GM18951 (cell line): ENCODE measurements around the gene UGGT1.

Experiments used
- POLR2A ChIP-seq: IDR thresholded peaks from 4 replicates; pipeline ENCODE4 v1.6.1; 2011; ENCODE audit warnings: mild to moderate bottlenecking; ENCODE audit not compliant: insufficient read length, insufficient read depth; ENCODE audit errors: extremely low read depth
- in situ Hi-C: fragments of 300-500 bp; cut with MboI; formaldehyde crosslinking; loops from one replicate; pipeline ENCODE4 v1.12.0; 2022; ENCODE audit warnings: low sequenced_read_pairs, mixed read lengths, inconsistent platforms; ENCODE audit not compliant: unreplicated experiment

Gene UGGT1

GRCh38 chr2:128086244-128086643 is 4.8 kb upstream of the UGGT1 start:
- in situ Hi-C loops: no loop called here
- TF ChIP-seq POLR2A: no peak

GRCh38 chr2:128090575-128090944 is 440 bp upstream of the UGGT1 start:
- no peak for TF ChIP-seq POLR2A

GRCh38 chr2:128091726-128092080 is 703 bp downstream of the UGGT1 start:
- in situ Hi-C loops: no loop called here
- TF ChIP-seq POLR2A: no peak

More at GRCh38 chr2:128090575-128090944, 440 bp upstream of the UGGT1 start:
- in situ Hi-C loops: no loop called here

- in situ Hi-C loops: no loop called here
- TF ChIP-seq POLR2A: no peak
Measured at GRCh38 chr2:128092656-128093055, 1.7 kb downstream of the UGGT1 start.

GRCh38 chr2:128093762-128094161 is 2.8 kb downstream of the UGGT1 start:
- in situ Hi-C loops: no loop called here
- TF ChIP-seq POLR2A: no peak

GRCh38 chr2:128095201-128095600 is 4.2 kb downstream of the UGGT1 start:
- no peak for TF ChIP-seq POLR2A
- in situ Hi-C loops: no loop called here

- in situ Hi-C loops: no loop called here
- no peak for TF ChIP-seq POLR2A
Measured at GRCh38 chr2:128103407-128103806, 12.4 kb downstream of the UGGT1 start.

GRCh38 chr2:128105072-128105471 is 14.1 kb downstream of the UGGT1 start:
- TF ChIP-seq POLR2A: no peak
- in situ Hi-C loops: no loop called here

GRCh38 chr2:128108166-128108565 is 17.2 kb downstream of the UGGT1 start:
- in situ Hi-C loops: no loop called here
- no peak for TF ChIP-seq POLR2A

- no peak for TF ChIP-seq POLR2A
- in situ Hi-C loops: no loop called here
Measured at GRCh38 chr2:128109243-128109642, 18.2 kb downstream of the UGGT1 start.

- TF ChIP-seq POLR2A: no peak
- in situ Hi-C loops: no loop called here
Measured at GRCh38 chr2:128115921-128116623, 25.1 kb downstream of the UGGT1 start.

- in situ Hi-C loops: no loop called here
Measured at GRCh38 chr2:128134573-128134972, 43.6 kb downstream of the UGGT1 start.

GRCh38 chr2:128137094-128137616 is 46.2 kb downstream of the UGGT1 start:
- in situ Hi-C loops: no loop called here
- no peak for TF ChIP-seq POLR2A

More at GRCh38 chr2:128134573-128134972, 43.6 kb downstream of the UGGT1 start:
- no peak for TF ChIP-seq POLR2A

- in situ Hi-C loops: no loop called here
- TF ChIP-seq POLR2A: no peak
Measured at GRCh38 chr2:128139624-128140023, 48.6 kb downstream of the UGGT1 start.
